IMR-90 (cell line): ENCODE measurements around the gene DCC. TPM values are rescaled to one million over a fixed set of nuclear protein-coding genes. Genes with fewer than 3 reads are reported as not detected.

Source experiments
- ATAC-seq: fragments of 200-7000 bp; cut with Tn5 transposase; 2 replicates; pipeline ENCODE4 v1.9.1; 2020; ENCODE audit warnings: low read depth, mild to moderate bottlenecking, moderate library complexity
- BruUV-seq: library from RNA; stranded (reverse); fragments of 400-500 nt; replicated peaks from 2 replicates; lab custom pipeline; 2021; lab: Mats Ljungman, UMichigan
- CTCF ChIA-PET: fragments of 300-600 bp; formaldehyde crosslinking; extraction: SDS; loops from one replicate; lab custom pipeline; 2021; ENCODE audit warnings: antibody characterized with exemption; lab: Yijun Ruan, JAX
- POLR2A ChIA-PET: fragments of 300-600 bp; sonication (Branson Sonifier 250); formaldehyde crosslinking; loops from one replicate; lab custom pipeline; 2022; ENCODE audit warnings: antibody characterized with exemption; ENCODE audit not compliant: unreplicated experiment; lab: Charles Lee
- DNase-seq: peaks from one replicate; pipeline ENCODE4 v3.0.0; 2013
- H2AFZ ChIP-seq: replicated peaks from 2 replicates; pipeline ENCODE3; 2013; ENCODE audit warnings: low read length, mild to moderate bottlenecking; ENCODE audit not compliant: poor library complexity
- H2AK5ac ChIP-seq: 2 replicates; pipeline ENCODE4 v1.6.1; 2013; ENCODE audit warnings: low read depth, low read length, inconsistent platforms
- H2AK9ac ChIP-seq: replicated peaks from 2 replicates; pipeline ENCODE3; 2013; ENCODE audit warnings: mild to moderate bottlenecking, low read depth, low read length, moderate library complexity; ENCODE audit not compliant: poor library complexity
- H2BK120ac ChIP-seq: 2 replicates; pipeline ENCODE4 v1.6.1; 2013; ENCODE audit warnings: low read depth, low read length, inconsistent platforms
- H2BK15ac ChIP-seq: 3 replicates; pipeline ENCODE4 v1.6.1; 2013; ENCODE audit warnings: low read depth, low read length, inconsistent platforms
- H2BK20ac ChIP-seq: 2 replicates; pipeline ENCODE4 v1.6.1; 2013; ENCODE audit warnings: low read depth, mild to moderate bottlenecking, inconsistent platforms, low read length, moderate library complexity
- H2BK5ac ChIP-seq: 2 replicates; pipeline ENCODE4 v1.6.1; 2013; ENCODE audit warnings: mild to moderate bottlenecking, low read depth, low read length, inconsistent platforms; ENCODE audit not compliant: poor library complexity, severe bottlenecking
- H3K14ac ChIP-seq: replicated peaks from 2 replicates; pipeline ENCODE4 v1.6.1; 2013; ENCODE audit warnings: low read depth, low read length, inconsistent platforms
- H3K18ac ChIP-seq: 2 replicates; pipeline ENCODE4 v1.6.1; 2013; ENCODE audit warnings: low read depth, low read length, control low read depth
- H3K23ac ChIP-seq: 2 replicates; pipeline ENCODE4 v1.6.1; 2013; ENCODE audit warnings: low read depth, low read length, inconsistent platforms
- H3K27ac ChIP-seq: 2 replicates; pipeline ENCODE4 v1.5.1; 2013; ENCODE audit warnings: mild to moderate bottlenecking, control low read depth, low read length; ENCODE audit not compliant: insufficient read depth
- H3K27me3 ChIP-seq: 2 replicates; pipeline ENCODE4 v1.6.1; 2013; ENCODE audit warnings: low read length; ENCODE audit not compliant: control insufficient read depth, insufficient read depth
- H3K36me3 ChIP-seq: 2 replicates; pipeline ENCODE4 v1.6.1; 2013; ENCODE audit warnings: low read length, mixed read lengths; ENCODE audit not compliant: control insufficient read depth, insufficient read depth
- H3K4ac ChIP-seq: 2 replicates; pipeline ENCODE4 v1.6.1; 2013; ENCODE audit warnings: low read depth, low read length, inconsistent platforms
- H3K4me1 ChIP-seq: 2 replicates; pipeline ENCODE4 v1.6.1; 2013; ENCODE audit warnings: low read length, mixed read lengths; ENCODE audit not compliant: control insufficient read depth, insufficient read depth
- H3K4me2 ChIP-seq: 2 replicates; pipeline ENCODE4 v1.6.1; 2013; ENCODE audit warnings: low read depth, mild to moderate bottlenecking, control low read depth, low read length, moderate library complexity
- H3K4me3 ChIP-seq: 2 replicates; pipeline ENCODE4 v1.5.1; 2013; ENCODE audit warnings: low read depth, mild to moderate bottlenecking, control low read depth, low read length, moderate library complexity; ENCODE audit not compliant: insufficient read depth
- H3K56ac ChIP-seq: 2 replicates; pipeline ENCODE4 v1.6.1; 2013; ENCODE audit warnings: low read length, inconsistent platforms; ENCODE audit not compliant: insufficient read depth; ENCODE audit errors: extremely low read depth
- H3K79me1 ChIP-seq, 2 experiments: 2 replicates each; pipeline ENCODE4 v1.6.1; 2013; ENCODE audit warnings: low read length in 2 of 2, inconsistent platforms in 1 of 2, low read depth in 1 of 2
- H3K9ac ChIP-seq: 2 replicates; pipeline ENCODE4 v1.6.1; 2013; ENCODE audit warnings: low read depth, low read length, control low read depth
- H3K9me1 ChIP-seq: 2 replicates; pipeline ENCODE4 v1.6.1; 2013; ENCODE audit warnings: low read length, inconsistent platforms; ENCODE audit not compliant: insufficient read depth
- H3K9me3 ChIP-seq: 2 replicates; pipeline ENCODE4 v1.6.1; 2013; ENCODE audit warnings: low read length; ENCODE audit not compliant: control insufficient read depth, insufficient read depth
- H4K20me1 ChIP-seq: 2 replicates; pipeline ENCODE4 v1.6.1; 2013; ENCODE audit warnings: low read length, inconsistent platforms; ENCODE audit not compliant: insufficient read depth
- H4K5ac ChIP-seq: 2 replicates; pipeline ENCODE4 v1.6.1; 2013; ENCODE audit warnings: mild to moderate bottlenecking, low read depth, low read length, control low read depth
- H4K8ac ChIP-seq, 2 experiments: 2 replicates each; pipeline ENCODE4 v1.6.1; 2013; ENCODE audit warnings: low read depth in 2 of 2, low read length in 2 of 2, control low read depth in 1 of 2, inconsistent platforms in 1 of 2
- H4K91ac ChIP-seq: 2 replicates; pipeline ENCODE4 v1.6.1; 2013; ENCODE audit warnings: low read depth, low read length, inconsistent platforms; ENCODE audit not compliant: insufficient read depth
- BHLHE40 ChIP-seq: fragments of 150-350 bp; IDR thresholded peaks from 2 replicates; pipeline ENCODE4 v1.6.1; 2016; ENCODE audit warnings: mild to moderate bottlenecking, low read depth, low read length
- CEBPB ChIP-seq: IDR thresholded peaks from 2 replicates; pipeline ENCODE4 v1.6.1; 2012; ENCODE audit warnings: low read depth, low read length, improper control_type of control experiment
- CHD1 ChIP-seq: IDR thresholded peaks from 2 replicates; pipeline ENCODE4 v1.6.1; 2012; ENCODE audit warnings: low read depth, low read length, improper control_type of control experiment
- CTCF ChIP-seq: conservative IDR thresholded peaks from 2 replicates; pipeline ENCODE4 v1.5.1; 2012; ENCODE audit warnings: mild to moderate bottlenecking, low read depth, low read length, improper control_type of control experiment
- ELK1 ChIP-seq: fragments of 150-350 bp; IDR thresholded peaks from 2 replicates; pipeline ENCODE4 v1.6.1; 2016; ENCODE audit warnings: low read depth, mild to moderate bottlenecking, low read length, moderate library complexity, borderline replicate concordance
- FOS ChIP-seq: fragments of 150-350 bp; IDR thresholded peaks from 2 replicates; pipeline ENCODE4 v1.6.1; 2016; ENCODE audit warnings: low read depth, low read length
- MAFK ChIP-seq: IDR thresholded peaks from 2 replicates; pipeline ENCODE4 v1.6.1; 2012; ENCODE audit warnings: low read depth, low read length, improper control_type of control experiment
- MAZ ChIP-seq: IDR thresholded peaks from 2 replicates; pipeline ENCODE4 v1.6.1; 2012; ENCODE audit warnings: low read depth, mild to moderate bottlenecking, low read length, improper control_type of control experiment, moderate library complexity, borderline replicate concordance
- MXI1 ChIP-seq: IDR thresholded peaks from 2 replicates; pipeline ENCODE4 v1.6.1; 2012; ENCODE audit warnings: low read depth, mild to moderate bottlenecking, low read length, moderate library complexity, borderline replicate concordance
- NFE2L2 ChIP-seq: fragments of 150-350 bp; IDR thresholded peaks from 2 replicates; pipeline ENCODE4 v1.6.1; 2016; ENCODE audit warnings: low read depth, mild to moderate bottlenecking, low read length
- POLR2A ChIP-seq: IDR thresholded peaks from 2 replicates; pipeline ENCODE4 v1.6.1; 2012; ENCODE audit warnings: mild to moderate bottlenecking, low read depth, low read length
- RAD21 ChIP-seq: IDR thresholded peaks from 2 replicates; pipeline ENCODE4 v1.6.1; 2012; ENCODE audit warnings: low read length, improper control_type of control experiment
- RCOR1 ChIP-seq: IDR thresholded peaks from 2 replicates; pipeline ENCODE4 v1.6.1; 2012; ENCODE audit warnings: mild to moderate bottlenecking, low read length, improper control_type of control experiment; ENCODE audit not compliant: insufficient replicate concordance
- RFX5 ChIP-seq: IDR thresholded peaks from 2 replicates; pipeline ENCODE4 v1.8.0; 2012; ENCODE audit warnings: low read depth, mild to moderate bottlenecking, low read length, moderate library complexity
- SMC3 ChIP-seq: fragments of 150-350 bp; IDR thresholded peaks from 2 replicates; pipeline ENCODE4 v1.6.1; 2016; ENCODE audit warnings: low read depth, mild to moderate bottlenecking, antibody characterized with exemption, low read length, moderate library complexity
- USF2 ChIP-seq: fragments of 150-350 bp; IDR thresholded peaks from 2 replicates; pipeline ENCODE4 v1.6.1; 2017; ENCODE audit warnings: mild to moderate bottlenecking, antibody characterized with exemption, low read length, low read depth
- WGBS, 2 experiments: methylation state at CpG; one replicate each; pipeline versions ENCODE4 v1.1.5 to v1.1.7; 2013; ENCODE audit warnings: missing lambda C conversion rate in 2 of 2; ENCODE audit not compliant: insufficient read length in 1 of 2; ENCODE audit errors: extremely low coverage in 2 of 2; 5-methylcytosine and 5-hydroxymethylcytosine counted together
- dilution Hi-C: fragments of 300-500 bp; cut with HindIII; formaldehyde crosslinking; loops from one replicate; pipeline ENCODE4 v1.14.3; 2018; ENCODE audit warnings: low sequenced_read_pairs; ENCODE audit not compliant: unreplicated experiment
- in situ Hi-C: fragments of 300-500 bp; cut with MboI; formaldehyde crosslinking; loops from 3 replicates; pipeline ENCODE4 v1.14.3; 2019; ENCODE audit warnings: low sequenced_read_pairs, inconsistent platforms, mixed read lengths
- intact Hi-C: fragments of 100-400 bp; cut with micrococcal nuclease; formaldehyde crosslinking; loops from 2 replicates; pipeline ENCODE4 v1.10.0; 2022
- polyA plus RNA-seq, 3 experiments: library from polyadenylated mRNA; depleted of rRNA; stranded (reverse); fragments of >200 nt; gene quantifications; 2 replicates each; pipeline ENCODE4 v1.2.3, GENCODE V29; 2012; ENCODE audit warnings: low replicate concordance in 1 of 3
- total RNA-seq: library from RNA; depleted of rRNA; stranded (reverse); fragments of >200 nt; gene quantifications from 2 replicates; pipeline ENCODE4 v1.2.3, GENCODE V29; 2012

DCC gene
- total and polyA plus RNA-seq, 2 of the 4 experiments (the other 2 are of a cell fraction), result 0.31 to 0.54 TPM

DNA sequence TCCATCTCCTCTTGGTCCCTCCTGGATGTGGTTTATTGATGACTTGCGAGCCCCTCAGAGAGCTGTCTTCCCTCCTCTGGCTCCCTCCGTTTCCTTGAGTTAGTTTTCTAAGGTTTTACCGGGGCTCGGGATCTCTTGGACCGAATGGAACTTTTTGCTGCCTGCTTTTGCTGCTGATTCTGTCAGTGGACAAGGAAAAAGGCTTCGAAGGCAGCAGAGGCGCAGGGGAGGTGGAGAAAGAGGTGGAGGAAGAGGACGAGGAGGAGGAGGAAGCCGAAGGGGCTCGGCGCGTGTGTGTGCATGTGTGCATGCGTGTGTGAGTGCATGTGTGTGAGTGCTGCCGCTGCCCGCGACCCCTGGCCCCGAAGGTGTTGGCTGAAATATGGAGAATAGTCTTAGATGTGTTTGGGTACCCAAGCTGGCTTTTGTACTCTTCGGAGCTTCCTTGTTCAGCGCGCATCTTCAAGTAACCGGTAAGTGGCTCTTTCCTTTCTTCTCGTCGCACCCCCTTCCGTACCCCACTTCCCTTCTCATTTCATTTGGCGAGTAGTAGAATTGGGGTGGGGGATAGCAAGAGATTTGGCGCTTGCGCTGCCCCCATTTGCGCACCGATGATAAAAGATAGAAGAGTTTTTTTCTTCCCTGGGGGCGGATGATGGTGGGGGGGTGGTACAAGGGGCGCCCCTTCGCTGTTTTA is 557 bp downstream of the DCC start:
- Histone ChIP-seq H3K4me3 (no peak overlapping the region), H4K5ac (no peak overlapping the region)
- POLR2A ChIA-PET, result no interaction called here

More for the DNA sequence above, 557 bp downstream of the DCC start:
- no peaks in the 10 kb centered on the region; the same call in 1 of the 2 replicates for H3K27me3 ChIP-seq
- H2BK120ac ChIP-seq, result no peak overlapping the region
- H2BK20ac ChIP-seq, result no peak overlapping the region
- H3K79me1 ChIP-seq, result no peaks in the 10 kb centered on the region
- peak overlapping the region; percentile 83 for H2AFZ ChIP-seq
- H3K18ac ChIP-seq, result no peak overlapping the region
- no peaks in the 10 kb centered on the region for H3K9me1 ChIP-seq
- WGBS, 2 experiments, result 0% methylated on average over 10 of the region's 32 CpGs; no CpG with 5 or more reads in 1 of the 2 experiments
- no peak overlapping the region for H4K8ac ChIP-seq
- H2BK5ac ChIP-seq, result no peak overlapping the region
- no peak overlapping the region for H3K4me2 ChIP-seq
- dilution Hi-C loops (no loop called here), in situ Hi-C loops (no loop called here), intact Hi-C loops (no loop called here)
- TF ChIP-seq RFX5 (no peak), NFE2L2 (no peak), CTCF (no peak), MXI1 (no peak), FOS (no peak), MAFK (no peak), RAD21 (no peak), POLR2A (no peak), BHLHE40 (no peak), CHD1 (no peak), MAZ (no peak), RCOR1 (no peak), SMC3 (no peak), CEBPB (no peak), ELK1 (no peak), USF2 (no peak)
- no peak overlapping the region for H3K56ac ChIP-seq
- no peak overlapping the region for H3K4ac ChIP-seq
- H2AK5ac ChIP-seq, result no peak overlapping the region
- BruUV-seq, result no TSS peak
- peaks cover 2% of the 10 kb centered on the region for H3K9me3 ChIP-seq
- no peaks in the 10 kb centered on the region for H3K4me1 ChIP-seq
- no peak overlapping the region for H2AK9ac ChIP-seq
- CTCF ChIA-PET, result no interaction called here
- no peak overlapping the region for H4K91ac ChIP-seq
- ATAC-seq, result no peak
- H3K36me3 ChIP-seq, result no peaks in the 10 kb centered on the region
- no peak overlapping the region for H3K14ac ChIP-seq
- no peak overlapping the region for H3K27ac ChIP-seq
- no peak overlapping the region for H3K9ac ChIP-seq
- DNase-seq, result no peak
- H2BK15ac ChIP-seq, result no peak overlapping the region
- H4K20me1 ChIP-seq, result no peaks in the 10 kb centered on the region
- H3K23ac ChIP-seq, result no peak overlapping the region
